GM12865 (cell line): Measurements from ENCODE around the gene ANO6.

Experiments
- DNase-seq: peaks from one replicate; pipeline ENCODE4 v3.0.0; 2010; ENCODE audit warnings: low read depth
- H3K4me3 ChIP-seq: 2 replicates; pipeline ENCODE4 v1.5.1; 2011; ENCODE audit warnings: mild to moderate bottlenecking, low read depth, low read length, control low read depth
- TF ChIP-seq, protein P1 (sequence below): IDR thresholded peaks from 2 replicates; pipeline ENCODE4 v1.5.1; 2011; ENCODE audit warnings: low read length, control low read depth, low read depth, inconsistent platforms; ENCODE audit not compliant: insufficient read depth; ENCODE audit errors: missing control alignments

Gene ANO6

DNA sequence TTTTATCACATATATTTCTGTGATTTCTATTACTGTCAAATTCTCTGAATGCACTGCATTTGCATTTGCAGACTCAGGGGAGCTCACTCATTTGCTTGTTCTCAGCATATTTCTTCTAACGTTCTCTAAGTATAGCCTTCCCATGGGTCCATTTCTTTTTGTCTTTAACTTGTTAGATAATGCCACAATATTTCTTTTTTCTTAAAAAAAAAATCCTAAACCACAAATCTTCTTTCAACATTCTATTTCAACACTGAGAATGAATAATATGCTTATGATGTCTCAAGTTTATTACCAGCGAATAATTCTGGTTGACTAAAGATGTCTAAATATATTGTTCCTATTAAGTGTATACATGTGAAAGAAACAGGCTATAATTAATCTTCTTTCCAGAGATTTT, 200.2 kb downstream of the ANO6 start:
- TF ChIP-seq, protein P1, sequence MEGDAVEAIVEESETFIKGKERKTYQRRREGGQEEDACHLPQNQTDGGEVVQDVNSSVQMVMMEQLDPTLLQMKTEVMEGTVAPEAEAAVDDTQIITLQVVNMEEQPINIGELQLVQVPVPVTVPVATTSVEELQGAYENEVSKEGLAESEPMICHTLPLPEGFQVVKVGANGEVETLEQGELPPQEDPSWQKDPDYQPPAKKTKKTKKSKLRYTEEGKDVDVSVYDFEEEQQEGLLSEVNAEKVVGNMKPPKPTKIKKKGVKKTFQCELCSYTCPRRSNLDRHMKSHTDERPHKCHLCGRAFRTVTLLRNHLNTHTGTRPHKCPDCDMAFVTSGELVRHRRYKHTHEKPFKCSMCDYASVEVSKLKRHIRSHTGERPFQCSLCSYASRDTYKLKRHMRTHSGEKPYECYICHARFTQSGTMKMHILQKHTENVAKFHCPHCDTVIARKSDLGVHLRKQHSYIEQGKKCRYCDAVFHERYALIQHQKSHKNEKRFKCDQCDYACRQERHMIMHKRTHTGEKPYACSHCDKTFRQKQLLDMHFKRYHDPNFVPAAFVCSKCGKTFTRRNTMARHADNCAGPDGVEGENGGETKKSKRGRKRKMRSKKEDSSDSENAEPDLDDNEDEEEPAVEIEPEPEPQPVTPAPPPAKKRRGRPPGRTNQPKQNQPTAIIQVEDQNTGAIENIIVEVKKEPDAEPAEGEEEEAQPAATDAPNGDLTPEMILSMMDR: no peak
- no peak overlapping the region for H3K4me3 ChIP-seq
- DNase-seq: no peak

DNA sequence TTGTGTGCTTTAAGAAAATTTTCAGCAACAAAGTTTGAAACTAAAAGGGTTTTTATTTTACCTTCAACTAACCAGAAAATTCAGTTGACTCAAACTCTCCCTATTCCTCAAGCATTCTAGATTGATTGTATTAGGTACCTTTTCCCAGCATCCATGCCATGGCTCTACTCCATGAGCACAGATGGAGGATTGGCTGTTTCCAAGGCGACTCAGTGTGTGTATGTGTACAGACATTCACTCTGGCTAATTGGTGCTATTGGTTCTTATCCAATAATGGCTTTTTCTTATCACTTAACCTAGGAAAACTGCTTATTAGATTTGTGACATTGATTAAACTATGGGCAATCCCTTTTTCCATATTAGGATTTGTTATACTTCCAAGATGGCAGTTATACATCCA, 202.6 kb downstream of the ANO6 start:
- TF ChIP-seq, protein P1: no peak
- DNase-seq: no peak
- no peak overlapping the region for H3K4me3 ChIP-seq

DNA sequence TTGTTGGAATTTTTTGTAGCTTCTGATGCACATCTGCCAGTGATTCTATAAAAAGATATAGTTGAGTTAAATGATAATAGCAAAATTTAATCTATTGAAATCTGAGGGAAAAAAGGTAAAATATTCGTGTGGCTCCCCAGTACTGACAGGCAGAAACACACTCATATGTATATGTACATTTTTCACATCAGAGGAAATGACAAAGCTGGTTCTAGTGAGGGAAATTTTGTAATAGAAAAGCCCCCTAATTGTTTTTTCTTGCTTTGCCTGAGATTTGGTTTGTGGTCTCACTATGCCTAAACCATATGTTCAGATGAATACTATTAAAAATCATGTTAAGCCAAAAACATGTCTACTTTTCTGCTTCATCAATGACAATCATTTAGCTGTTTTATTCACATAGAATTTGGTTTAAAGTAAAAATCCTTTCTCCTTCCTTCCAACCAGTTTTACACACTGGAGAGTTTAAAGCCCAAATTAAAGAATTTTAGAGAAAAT, 203.5 kb downstream of the ANO6 start:
- TF ChIP-seq, protein P1: no peak
- no peak overlapping the region for H3K4me3 ChIP-seq
- peak; percentile 20 for DNase-seq

DNA sequence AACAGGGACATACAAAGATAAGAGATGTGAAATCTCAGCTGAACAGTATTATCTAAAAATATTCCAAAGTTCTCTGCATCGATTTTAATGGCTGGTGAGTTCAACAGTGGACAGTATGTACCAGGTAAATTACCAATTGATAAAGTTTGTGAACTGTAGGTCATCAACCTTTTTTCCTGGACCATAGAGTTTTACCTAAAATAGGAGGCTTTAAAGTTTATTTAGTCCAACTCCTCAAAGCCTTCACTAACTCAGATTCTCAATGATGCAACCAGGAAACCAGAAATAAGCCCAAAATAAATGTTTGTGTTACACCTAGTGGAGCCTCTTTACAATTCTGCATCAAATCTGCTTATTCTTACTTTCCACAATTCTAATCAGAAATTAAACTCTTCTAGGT, 205.8 kb downstream of the ANO6 start:
- no peak overlapping the region for H3K4me3 ChIP-seq
- TF ChIP-seq, protein P1: no peak
- no peak for DNase-seq

DNA sequence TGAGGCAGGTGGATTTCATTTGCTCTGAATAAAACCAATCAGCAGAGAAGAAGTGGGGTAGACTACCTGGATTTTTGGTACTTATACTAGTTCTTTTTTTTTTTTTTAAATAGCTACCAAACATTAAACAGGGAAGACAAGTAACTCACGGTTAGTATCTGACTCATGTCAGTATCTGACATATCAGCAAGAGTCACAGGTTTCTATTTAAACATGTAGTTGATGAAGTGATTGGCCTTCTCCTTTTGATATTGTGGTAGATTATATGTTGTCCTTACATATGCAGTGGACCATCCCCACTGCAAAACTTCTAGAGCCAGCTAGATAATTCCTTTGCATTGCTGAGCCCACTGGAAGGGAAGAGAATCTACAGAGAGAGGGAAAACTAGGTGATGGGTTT, 208.0 kb downstream of the ANO6 start:
- DNase-seq: no peak
- TF ChIP-seq, protein P1: no peak
- no peak overlapping the region for H3K4me3 ChIP-seq

DNA sequence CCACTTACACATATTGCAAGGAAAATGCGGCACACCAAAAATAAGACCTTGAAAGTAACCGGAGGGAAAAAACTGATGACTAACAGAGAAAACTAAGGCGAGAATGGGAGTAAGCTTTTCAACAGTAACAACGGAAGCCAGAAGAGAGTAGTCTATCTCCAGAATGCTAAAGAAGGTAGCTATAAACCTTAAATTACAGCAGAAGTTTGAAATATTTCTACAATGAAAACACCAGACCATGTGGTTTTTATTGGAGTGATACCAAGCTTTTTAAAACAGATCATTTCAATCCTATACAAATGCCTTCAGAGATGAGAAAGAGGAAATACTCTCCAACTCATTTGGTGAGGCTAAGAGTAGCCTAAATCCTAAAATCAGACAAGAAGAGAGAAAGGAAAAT, 209.5 kb downstream of the ANO6 start:
- DNase-seq: no peak
- no peak overlapping the region for H3K4me3 ChIP-seq
- TF ChIP-seq, protein P1: no peak

DNA sequence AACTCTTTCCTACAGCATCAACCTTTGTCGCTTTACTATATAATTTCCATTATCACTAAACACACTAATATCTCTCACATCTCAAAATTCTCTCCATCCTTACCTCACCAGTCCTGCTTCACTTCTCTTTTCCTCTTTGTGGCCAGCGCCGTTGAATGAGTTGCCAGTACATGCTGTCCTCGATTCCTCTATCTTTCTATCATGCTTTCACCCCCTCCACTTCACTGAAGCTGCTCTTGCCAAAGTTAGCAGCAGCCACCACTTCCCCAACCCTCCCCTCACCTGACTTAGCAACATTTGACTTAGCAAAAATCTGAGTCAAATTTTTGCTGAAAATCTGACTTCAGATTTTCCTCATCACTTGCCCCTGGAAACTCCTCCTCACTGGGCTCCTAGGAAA, 210.4 kb downstream of the ANO6 start:
- H3K4me3 ChIP-seq: no peak overlapping the region
- no peak for DNase-seq
- TF ChIP-seq, protein P1: no peak
